ENCODE data around the gene ELK1.

The ELK1 gene

GRCh38 chrX:47586043-47586787 is 64.1 kb downstream of the ELK1 start:
- no peaks in the 10 kb centered on the region; the same call in 1 of the 2 replicates for H3K4me1 ChIP-seq (ENCODE audit: insufficient read depth, low read length)
- H3K9me3 ChIP-seq (ENCODE audit: insufficient read depth, low read depth, low read length): no peaks in the 10 kb centered on the region
- no peaks in the 10 kb centered on the region for H3K36me3 ChIP-seq (ENCODE audit: insufficient read depth, low read depth, low read length)
- no peak overlapping the region for H3K4me3 ChIP-seq (ENCODE audit: low read length)
- H3K27me3 ChIP-seq (ENCODE audit: insufficient read depth, low read length): no peaks in the 10 kb centered on the region
- H3K27ac ChIP-seq (ENCODE audit: low read length): no peak overlapping the region
- H3K9ac ChIP-seq (ENCODE audit: low read depth, low read length): no peak overlapping the region

Data from iPS-20b (cell line).